HEK293T (cell line): Measurements from ENCODE around the gene PPIL6.

Source experiments
- ARNT ChIP-seq: fragments of 450-650 bp; IDR thresholded peaks from 2 replicates; pipeline ENCODE4 v1.6.1; 2017; ENCODE audit warnings: mild to moderate bottlenecking
- ELF4 ChIP-seq: fragments of 450-650 bp; IDR thresholded peaks from 2 replicates; pipeline ENCODE4 v1.6.1; 2017; ENCODE audit warnings: antibody characterized with exemption
- FOXA1 ChIP-seq: fragments of 450-650 bp; IDR thresholded peaks from 2 replicates; pipeline ENCODE4 v1.6.1; 2016; ENCODE audit warnings: mild to moderate bottlenecking
- FOXM1 ChIP-seq: fragments of 450-650 bp; IDR thresholded peaks from 2 replicates; pipeline ENCODE4 v1.6.1; 2017; ENCODE audit warnings: mild to moderate bottlenecking, borderline replicate concordance
- HDGF ChIP-seq: fragments of 450-650 bp; IDR thresholded peaks from 2 replicates; pipeline ENCODE4 v1.6.1; 2017; ENCODE audit warnings: antibody characterized with exemption, borderline replicate concordance
- NFRKB ChIP-seq: fragments of 450-650 bp; IDR thresholded peaks from 2 replicates; pipeline ENCODE4 v1.6.1; 2016; ENCODE audit warnings: mild to moderate bottlenecking, moderate library complexity

GRCh38 chr6:109381061-109381746 is 59.2 kb downstream of the PPIL6 start:
- TF ChIP-seq NFRKB (no peak), ELF4 (no peak), FOXA1 (no peak), HDGF (no peak), ARNT (no peak), FOXM1 (no peak)
